Lung (tissue), 12 donors: ENCODE data around the gene PTPRN2. TPM values are rescaled to one million over a fixed set of nuclear protein-coding genes. Genes with fewer than 3 reads are reported as not detected.

ENCODE experiments used
- ATAC-seq: fragments of 200-7000 bp; cut with Tn5 transposase; one replicate; pipeline ENCODE4 v1.9.1; 2020; ENCODE audit warnings: moderate number of reproducible peaks; ENCODE audit not compliant: insufficient read depth, low FRiP score
- DNase-seq, 3 donors: peaks; one replicate each; pipeline ENCODE4 v3.0.0-alpha.2; 2013 to 2017
- H3K27ac ChIP-seq, 2 donors: one replicate each; pipeline ENCODE4 v1.5.1; 2013; ENCODE audit warnings: mild to moderate bottlenecking in 2 of 2, moderate library complexity in 2 of 2, control low read depth in 1 of 2, inconsistent platforms in 1 of 2, low read depth in 1 of 2, low read length in 1 of 2
- H3K27me3 ChIP-seq, 3 donors: one replicate each; pipeline ENCODE4 v1.5.1; 2013; ENCODE audit warnings: low read length in 2 of 3; ENCODE audit not compliant: control insufficient read depth in 3 of 3, insufficient read depth in 3 of 3
- H3K36me3 ChIP-seq, 4 donors: one replicate each; pipeline ENCODE4 v1.5.1; 2013; ENCODE audit warnings: low read length in 4 of 4, mild to moderate bottlenecking in 1 of 4, moderate library complexity in 1 of 4; ENCODE audit not compliant: control insufficient read depth in 4 of 4, insufficient read depth in 4 of 4
- H3K4me1 ChIP-seq, 5 donors: one replicate each; pipeline ENCODE4 v1.5.1; 2013; ENCODE audit warnings: low read length in 5 of 5, mild to moderate bottlenecking in 2 of 5, moderate library complexity in 1 of 5; ENCODE audit not compliant: control insufficient read depth in 5 of 5, insufficient read depth in 5 of 5
- H3K4me3 ChIP-seq: one replicate; pipeline ENCODE4 v1.5.1; 2013; ENCODE audit warnings: mild to moderate bottlenecking, control low read depth, moderate library complexity
- H3K9ac ChIP-seq, 2 donors: one replicate each; pipeline ENCODE4 v1.5.1; 2013; ENCODE audit warnings: low read length in 2 of 2, control low read depth in 1 of 2; ENCODE audit not compliant: insufficient read depth in 1 of 2
- H3K9me3 ChIP-seq, 4 donors: one replicate each; pipeline ENCODE4 v1.5.1; 2013; ENCODE audit warnings: low read length in 3 of 4, mild to moderate bottlenecking in 1 of 4, moderate library complexity in 1 of 4; ENCODE audit not compliant: control insufficient read depth in 4 of 4, insufficient read depth in 3 of 4
- WGBS, 2 donors: extraction: QIAGEN DNeasy Blood & Tissue Kit; methylation state at CpG; one replicate each; pipeline ENCODE4 v1.1.7; 2013; 5-methylcytosine and 5-hydroxymethylcytosine counted together
- polyA plus RNA-seq, 2 donors: library from polyadenylated mRNA; stranded (reverse); fragments of 200-250 nt; gene quantifications; one replicate each; pipeline ENCODE4 v1.2.1, GENCODE V29; 2013
- total RNA-seq, 2 donors: library from RNA; depleted of rRNA in 1 of 2; stranded (reverse); fragments of >200 nt in 1 of 2; gene quantifications; one replicate each; pipeline ENCODE4 v1.2.1, GENCODE V29; 2014 to 2021
- TF ChIP-seq, protein P1 (sequence below): IDR thresholded peaks from 2 replicates; pipeline ENCODE4 v1.5.1; 2012; ENCODE audit warnings: mild to moderate bottlenecking; ENCODE audit errors: control extremely low read depth, extremely low read depth
- donor health status: control.
- donor health status: control.
- donor health status: Bipolar disorder and iron deficiency.
- donor health status: healthy.
- donor health status: DM: yes; HTN: yes; CAD: no.

Gene PTPRN2
- total and polyA plus RNA-seq, 4 donors: 2.1 to 7.4 (median 4.4) TPM

DNA sequence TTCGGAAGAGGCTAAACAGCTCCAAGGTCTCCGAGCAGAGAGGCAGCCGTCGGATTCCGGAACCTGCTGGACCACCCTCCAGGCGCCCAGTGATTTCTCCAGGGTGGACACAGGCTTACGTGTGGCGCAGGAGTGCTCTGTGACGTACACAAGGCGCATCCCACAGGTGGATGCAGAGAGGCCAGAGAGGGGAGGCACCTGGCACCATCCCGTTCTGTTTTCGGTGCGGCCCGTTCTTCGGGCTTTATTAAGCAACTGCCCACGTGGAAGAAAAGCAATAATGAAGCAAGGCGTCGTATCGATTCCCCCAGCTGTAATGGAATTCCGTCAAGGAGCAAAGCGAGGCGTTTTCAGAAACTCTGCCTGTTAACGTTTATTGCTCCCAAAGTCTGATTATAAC, 163.6 kb downstream of the PTPRN2 start:
- TF ChIP-seq, protein P1, sequence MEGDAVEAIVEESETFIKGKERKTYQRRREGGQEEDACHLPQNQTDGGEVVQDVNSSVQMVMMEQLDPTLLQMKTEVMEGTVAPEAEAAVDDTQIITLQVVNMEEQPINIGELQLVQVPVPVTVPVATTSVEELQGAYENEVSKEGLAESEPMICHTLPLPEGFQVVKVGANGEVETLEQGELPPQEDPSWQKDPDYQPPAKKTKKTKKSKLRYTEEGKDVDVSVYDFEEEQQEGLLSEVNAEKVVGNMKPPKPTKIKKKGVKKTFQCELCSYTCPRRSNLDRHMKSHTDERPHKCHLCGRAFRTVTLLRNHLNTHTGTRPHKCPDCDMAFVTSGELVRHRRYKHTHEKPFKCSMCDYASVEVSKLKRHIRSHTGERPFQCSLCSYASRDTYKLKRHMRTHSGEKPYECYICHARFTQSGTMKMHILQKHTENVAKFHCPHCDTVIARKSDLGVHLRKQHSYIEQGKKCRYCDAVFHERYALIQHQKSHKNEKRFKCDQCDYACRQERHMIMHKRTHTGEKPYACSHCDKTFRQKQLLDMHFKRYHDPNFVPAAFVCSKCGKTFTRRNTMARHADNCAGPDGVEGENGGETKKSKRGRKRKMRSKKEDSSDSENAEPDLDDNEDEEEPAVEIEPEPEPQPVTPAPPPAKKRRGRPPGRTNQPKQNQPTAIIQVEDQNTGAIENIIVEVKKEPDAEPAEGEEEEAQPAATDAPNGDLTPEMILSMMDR: no peak
- 93 to 94% methylated on average over 23 of the region's 23 CpGs for WGBS, 2 donors

DNA sequence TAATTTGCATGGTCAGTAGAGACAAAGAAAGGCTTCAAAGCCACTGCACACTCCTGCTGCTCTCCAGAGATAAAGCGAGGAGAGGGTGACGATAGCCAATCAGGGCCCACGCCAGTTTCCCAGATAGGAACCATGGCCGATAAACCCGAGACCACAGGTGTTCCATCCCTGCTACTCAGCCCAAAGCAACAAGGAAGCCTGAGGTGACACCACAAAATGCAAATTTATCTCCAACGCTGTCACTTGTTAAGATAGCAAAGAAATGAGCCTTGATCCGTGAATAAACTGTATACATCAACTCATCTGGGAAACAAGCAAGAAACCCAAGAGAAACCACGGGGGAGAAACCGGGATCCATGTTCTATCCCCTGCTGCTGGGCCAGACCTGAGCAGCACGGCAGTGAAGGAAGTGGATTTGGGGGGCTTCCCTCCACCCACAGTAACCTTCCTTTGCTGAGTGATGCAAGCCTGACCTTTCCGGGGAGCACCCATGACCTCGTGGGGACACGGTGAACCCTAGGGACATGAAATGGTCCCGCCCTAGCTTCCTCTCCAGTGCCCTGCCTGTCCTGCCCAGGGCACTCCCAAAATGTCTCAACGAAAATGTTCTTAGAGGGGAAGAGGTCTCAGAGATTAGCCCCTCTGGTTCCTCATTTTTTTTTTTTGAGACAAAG, 164.6 kb downstream of the PTPRN2 start:
- TF ChIP-seq, protein P1: no peak
- DNase-seq (no peak), ATAC-seq (no peak)
- Histone ChIP-seq H3K4me1 (peaks cover 0 to 10% (median 0%) of the 10 kb centered on the region in 5 donors), H3K4me3 (no peak overlapping the region), H3K27me3 (no peaks in the 10 kb centered on the region), H3K36me3 (no peaks in the 10 kb centered on the region), H3K9me3 (peaks cover 0 to 6% (median under 1%) of the 10 kb centered on the region in 4 donors), H3K9ac (no peak overlapping the region), H3K27ac (no peak overlapping the region)
- WGBS, 2 donors: 68% methylated on average over 15 of the region's 15 CpGs

More for the DNA sequence above, 163.6 kb downstream of the PTPRN2 start:
- ATAC-seq (no peak), DNase-seq (no peak)
- peaks cover 0 to 10% (median 0%) of the 10 kb centered on the region in 5 donors for H3K4me1 ChIP-seq
- no peak overlapping the region for H3K27ac ChIP-seq
- no peaks in the 10 kb centered on the region for H3K36me3 ChIP-seq
- H3K27me3 ChIP-seq: no peaks in the 10 kb centered on the region
- no peak overlapping the region for H3K9ac ChIP-seq
- no peak overlapping the region for H3K4me3 ChIP-seq
- H3K9me3 ChIP-seq: peaks cover 0 to 2% (median 0%) of the 10 kb centered on the region in 4 donors

DNA sequence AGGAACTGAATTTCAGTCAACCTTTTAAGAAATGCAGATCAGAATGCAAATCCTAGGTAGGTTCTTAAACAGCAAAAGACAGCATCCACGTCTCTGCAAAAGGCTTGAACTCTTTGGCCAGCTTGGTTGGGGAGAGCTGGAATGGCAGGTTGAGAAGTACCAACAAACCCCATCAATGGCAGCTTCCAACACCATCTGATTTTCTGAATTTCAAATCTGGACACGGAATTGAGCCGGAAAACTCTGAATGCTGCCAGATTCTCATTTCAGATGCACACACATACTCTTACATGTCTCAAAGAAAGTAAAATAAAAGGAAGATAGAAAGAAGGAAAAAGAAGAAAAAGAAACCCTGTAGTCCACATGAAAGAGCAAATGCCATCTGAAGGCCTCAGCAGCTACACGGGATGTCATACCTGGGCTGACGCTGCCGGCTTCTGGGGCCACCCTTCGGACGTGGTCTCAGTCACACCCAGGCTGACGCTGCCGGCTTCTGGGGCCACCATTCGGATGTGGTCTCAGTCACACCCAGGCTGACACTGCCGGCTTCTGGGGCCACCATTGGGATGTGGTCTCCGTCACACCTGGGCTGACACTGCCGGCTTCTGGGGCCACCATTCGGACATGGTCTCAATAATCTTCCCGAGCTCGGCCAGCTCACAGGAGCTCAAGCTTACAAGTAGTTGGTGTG, 165.3 kb downstream of the PTPRN2 start:
- 91 to 94% methylated on average over 17 of the region's 17 CpGs for WGBS, 2 donors
- TF ChIP-seq, protein P1: no peak
- H3K27me3 ChIP-seq: no peaks in the 10 kb centered on the region
- no peak overlapping the region for H3K4me3 ChIP-seq
- no peak for DNase-seq
- ATAC-seq: no peak
- H3K9ac ChIP-seq: no peak overlapping the region
- no peaks in the 10 kb centered on the region for H3K36me3 ChIP-seq
- H3K4me1 ChIP-seq: peaks cover 0 to 10% (median 0%) of the 10 kb centered on the region in 5 donors
- no peak overlapping the region for H3K27ac ChIP-seq
- peaks cover 0 to 7% (median 3%) of the 10 kb centered on the region in 4 donors for H3K9me3 ChIP-seq
